Measurements from ENCODE around the gene MUS81.

Gene MUS81

DNA sequence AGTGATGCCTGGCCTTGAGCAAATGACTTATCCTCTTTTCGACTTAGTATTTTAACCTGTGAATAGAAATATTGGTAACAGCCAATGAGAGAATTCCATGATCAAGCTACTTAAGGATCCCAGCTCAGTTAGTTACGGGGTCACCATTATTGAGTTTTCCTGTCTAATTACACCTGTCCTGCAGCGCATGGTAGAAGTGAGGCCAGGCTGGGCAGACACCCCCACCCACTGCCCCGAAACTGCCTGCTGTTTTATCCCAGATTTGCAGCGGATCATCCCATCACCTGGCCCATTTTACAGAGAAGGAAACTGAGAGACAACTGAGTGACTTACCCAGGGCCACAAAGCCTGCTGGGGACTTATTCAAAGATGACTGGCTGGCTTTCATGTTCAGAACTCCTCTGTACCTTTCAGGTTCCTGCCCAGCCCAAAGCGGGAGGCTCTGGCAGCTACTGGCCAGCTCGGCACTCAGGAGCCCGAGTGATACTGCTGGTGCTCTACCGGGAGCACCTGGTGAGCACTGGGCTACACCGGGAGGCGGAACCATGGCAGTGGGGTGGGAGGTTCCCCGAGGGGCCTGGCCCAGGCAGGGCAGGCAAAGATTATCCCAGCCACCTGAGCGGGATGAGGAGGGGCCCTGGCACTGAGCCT lies 1.4 kb downstream of the MUS81 start:
- no peak for DNase-seq

DNA sequence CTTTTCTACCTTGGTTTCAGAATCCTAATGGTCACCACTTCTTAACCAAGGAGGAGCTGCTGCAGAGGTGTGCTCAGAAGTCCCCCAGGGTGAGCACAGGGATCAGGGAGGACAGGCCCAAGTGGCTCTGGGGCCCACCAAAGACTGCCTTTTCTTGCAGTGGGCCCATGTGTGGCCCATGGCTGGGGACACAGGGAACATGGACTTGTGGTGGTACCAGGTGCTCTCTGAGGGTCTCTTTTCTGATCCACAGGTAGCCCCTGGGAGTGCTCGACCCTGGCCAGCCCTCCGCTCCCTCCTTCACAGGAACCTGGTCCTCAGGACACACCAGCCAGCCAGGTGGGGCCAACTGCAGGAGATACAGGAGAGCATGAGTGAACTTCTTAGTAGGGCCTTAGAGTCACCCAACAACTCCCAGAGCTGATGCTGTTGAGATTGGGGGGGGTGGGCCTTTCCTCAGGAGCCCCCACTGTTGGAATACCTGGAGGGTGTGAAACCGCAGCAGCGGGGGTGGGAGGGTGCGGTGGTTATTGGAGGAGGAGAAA lies 2.0 kb downstream of the MUS81 start:
- no peak for DNase-seq

DNA sequence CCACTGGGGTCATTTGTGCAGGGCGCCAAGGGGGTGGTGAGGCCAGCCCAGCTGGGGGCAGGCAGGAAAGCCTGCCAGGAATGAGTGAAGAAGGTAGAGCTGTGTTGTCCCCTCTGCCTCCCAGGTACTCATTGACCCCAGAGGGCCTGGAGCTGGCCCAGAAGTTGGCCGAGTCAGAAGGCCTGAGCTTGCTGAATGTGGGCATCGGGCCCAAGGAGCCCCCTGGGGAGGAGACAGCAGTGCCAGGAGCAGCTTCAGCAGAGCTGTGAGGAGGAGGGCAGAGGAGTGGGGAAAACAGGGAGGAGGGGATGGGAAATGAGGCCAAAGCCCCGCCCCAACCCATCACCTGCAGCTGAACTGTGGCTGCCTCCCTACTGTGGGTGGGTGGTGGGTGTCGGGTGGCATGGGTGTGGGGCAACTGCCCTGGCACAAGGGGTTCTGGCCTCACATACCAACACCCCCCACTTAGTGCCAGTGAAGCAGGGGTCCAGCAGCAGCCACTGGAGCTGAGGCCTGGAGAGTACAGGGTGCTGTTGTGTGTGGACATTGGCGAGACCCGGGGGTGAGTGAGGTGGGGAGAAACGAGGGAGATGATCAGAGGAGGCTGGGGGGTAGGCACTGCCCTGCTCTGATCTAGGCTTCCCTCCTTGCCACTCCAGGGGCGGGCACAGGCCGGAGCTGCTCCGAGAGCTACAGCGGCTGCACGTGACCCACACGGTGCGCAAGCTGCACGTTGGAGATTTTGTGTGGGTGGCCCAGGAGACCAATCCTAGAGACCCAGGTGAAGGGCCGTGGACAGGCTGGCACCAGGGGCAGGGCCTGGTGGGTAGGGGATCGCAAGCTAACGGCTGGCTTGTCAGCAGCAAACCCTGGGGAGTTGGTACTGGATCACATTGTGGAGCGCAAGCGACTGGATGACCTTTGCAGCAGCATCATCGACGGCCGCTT lies 3.0 kb downstream of the MUS81 start:
- no peak for DNase-seq

DNA sequence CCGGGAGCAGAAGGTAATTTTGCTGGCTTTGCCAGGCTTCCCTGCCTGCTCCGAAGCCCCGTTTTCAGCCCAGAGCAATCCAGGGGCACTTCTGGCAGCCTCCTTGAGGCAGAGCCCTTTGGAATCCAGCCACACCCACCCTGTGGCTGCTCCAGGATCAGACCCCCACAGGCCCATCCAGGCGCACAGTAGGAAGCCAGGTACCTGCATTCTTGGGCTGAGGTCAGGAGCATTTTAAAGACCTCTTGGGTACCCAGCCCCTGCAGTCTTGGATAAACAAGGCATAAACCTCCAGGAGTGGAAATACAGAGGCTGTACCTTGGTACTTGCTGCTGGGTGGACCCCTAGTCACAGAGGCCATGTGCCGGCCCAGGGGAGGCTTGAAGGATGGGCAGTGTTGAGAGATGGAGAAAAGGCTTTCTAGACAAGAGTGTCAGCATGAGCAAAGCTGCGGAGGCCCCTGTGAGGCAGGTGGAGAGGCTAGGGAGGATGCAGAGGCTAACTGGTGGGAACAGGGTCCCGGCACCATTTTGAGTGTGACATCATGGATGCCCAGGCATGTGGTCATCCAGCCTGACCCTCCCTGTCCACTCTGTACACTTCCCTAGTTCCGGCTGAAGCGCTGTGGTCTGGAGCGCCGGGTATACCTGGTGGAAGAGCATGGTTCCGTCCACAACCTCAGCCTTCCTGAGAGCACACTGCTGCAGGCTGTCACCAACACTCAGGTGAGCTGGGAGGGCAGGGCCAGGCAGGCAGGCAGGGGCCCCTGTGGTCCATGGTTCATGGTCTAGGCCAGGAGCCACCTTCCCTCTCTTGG lies 3.9 kb downstream of the MUS81 start:
- no peak for DNase-seq

DNA sequence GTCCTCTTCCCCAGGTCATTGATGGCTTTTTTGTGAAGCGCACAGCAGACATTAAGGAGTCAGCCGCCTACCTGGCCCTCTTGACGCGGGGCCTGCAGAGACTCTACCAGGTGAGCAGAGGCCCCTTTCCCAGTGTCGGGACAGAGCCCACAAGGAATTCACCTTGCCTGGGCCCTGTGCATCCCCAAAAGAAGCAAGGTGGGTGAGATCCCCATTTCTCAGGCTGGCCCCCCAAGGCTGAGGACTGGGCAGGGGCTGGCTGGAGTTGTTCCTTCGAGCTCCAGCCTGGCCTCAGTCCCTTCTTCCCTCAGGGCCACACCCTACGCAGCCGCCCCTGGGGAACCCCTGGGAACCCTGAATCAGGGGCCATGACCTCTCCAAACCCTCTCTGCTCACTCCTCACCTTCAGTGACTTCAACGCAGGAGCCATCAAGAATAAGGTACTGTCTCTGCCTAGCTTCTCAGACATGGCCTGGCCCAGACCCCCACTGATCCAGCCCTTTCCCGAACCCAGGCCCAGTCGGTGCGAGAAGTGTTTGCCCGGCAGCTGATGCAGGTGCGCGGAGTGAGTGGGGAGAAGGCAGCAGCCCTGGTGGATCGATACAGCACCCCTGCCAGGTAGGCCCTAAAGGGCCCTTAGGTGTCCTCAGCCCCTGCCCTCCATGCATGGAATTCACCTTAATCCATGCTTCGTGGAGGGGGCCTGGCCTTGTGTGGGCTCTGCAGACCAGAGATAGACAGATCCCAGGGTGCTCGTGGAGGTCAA lies 4.7 kb downstream of the MUS81 start:
- no peak for DNase-seq

DNA sequence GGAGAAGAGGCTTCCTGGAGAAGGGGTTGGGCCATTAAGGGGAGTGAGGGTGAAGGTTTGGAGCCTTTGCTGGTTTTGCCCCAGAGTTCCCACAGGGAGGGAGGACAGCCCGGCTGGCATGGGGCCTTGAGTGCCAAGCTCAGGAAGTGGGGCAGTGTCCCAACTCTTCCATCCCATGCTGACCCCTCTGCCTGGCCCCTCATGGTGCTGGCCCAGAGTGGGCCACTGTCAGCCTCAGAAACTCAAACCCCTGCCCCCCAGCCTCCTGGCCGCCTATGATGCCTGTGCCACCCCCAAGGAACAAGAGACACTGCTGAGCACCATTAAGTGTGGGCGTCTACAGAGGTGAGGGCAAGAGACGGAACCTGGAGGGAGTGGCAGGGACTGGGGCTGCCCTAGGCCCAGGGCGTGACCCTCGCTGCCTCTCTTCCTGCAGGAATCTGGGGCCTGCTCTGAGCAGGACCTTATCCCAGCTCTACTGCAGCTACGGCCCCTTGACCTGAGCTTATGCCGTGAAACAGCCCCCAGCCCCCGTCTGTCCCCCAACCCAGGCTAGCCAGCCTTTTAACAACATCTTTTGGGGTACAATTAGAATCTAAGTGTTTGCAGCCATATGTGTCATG lies 5.4 kb downstream of the MUS81 start:
- no peak for DNase-seq

DNA sequence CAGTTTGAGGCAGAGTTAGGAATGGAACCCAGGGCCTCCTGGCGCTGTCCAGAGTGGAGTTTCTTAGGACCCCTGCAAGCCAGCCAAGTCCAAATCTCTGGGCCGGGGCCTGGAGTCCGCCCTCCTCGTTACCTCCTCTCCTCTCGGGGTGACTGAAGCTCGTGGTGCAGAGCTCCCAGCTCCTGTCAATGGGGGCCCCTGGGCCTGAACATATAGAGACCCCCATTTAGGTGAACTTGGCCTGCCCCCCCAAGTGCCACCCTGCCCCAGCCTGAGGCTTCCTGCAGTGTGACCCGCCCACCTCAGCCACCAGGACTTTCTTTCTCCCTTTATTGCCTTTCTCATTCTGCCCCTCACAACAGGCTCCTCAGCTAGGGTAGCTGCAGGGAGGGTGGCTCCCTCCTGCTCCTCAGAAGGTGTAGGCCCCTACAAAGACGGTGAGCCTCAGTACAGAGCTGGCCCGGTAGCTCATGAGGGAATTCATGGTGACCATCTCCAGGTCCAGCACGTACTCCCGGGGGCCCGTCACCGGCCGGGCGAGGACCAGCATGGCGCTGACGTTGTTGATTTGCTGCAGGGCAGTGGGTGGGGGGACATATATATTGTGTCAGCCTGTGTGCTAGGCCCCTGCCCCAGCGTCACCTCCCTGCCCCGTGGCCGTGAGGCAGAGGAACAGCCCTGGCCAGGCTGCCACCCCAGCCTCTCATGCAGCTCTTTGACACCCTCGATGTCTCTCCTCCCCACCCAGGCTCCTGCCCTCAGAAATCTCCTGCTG lies 6.5 kb downstream of the MUS81 start:
- no peak for DNase-seq

DNA sequence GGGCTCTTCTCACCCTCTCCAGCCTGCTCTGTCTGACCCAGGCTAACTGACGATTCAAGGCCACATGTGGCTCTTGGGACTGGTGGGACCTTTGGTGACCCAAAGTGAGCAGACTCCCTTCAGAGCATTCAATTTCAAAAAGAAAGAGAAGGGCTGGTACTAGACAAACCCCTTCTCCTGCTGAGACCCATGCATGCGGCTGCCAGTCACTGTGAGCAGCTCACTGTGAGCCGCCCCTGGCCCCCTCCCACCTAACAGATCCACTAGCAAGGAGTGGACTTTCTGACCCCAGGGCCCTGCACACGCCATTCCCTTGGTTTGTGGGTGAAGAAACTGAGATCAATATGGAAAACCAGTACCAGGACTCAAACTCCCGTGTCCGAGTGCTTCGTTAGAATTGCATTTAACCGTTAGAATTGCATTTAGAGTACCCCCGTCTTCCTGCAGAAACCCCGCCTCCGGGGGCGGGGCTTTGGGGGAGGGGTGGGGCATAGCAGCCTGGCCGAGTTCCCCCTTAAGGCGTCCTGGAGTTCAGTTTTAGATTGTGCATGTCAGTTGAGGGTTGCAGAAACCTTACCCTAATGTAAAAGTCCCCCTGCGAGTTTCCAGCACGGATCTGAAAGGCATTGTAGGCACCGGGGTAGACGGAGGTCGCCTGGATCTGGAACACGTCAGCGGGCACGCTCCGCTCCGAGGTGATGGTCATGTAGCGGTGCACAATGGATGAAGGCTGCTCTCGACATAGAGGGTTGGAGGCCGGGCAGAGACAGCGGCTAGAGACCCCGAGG lies 7.2 kb downstream of the MUS81 start:
- DNase-seq = no peak

DNA sequence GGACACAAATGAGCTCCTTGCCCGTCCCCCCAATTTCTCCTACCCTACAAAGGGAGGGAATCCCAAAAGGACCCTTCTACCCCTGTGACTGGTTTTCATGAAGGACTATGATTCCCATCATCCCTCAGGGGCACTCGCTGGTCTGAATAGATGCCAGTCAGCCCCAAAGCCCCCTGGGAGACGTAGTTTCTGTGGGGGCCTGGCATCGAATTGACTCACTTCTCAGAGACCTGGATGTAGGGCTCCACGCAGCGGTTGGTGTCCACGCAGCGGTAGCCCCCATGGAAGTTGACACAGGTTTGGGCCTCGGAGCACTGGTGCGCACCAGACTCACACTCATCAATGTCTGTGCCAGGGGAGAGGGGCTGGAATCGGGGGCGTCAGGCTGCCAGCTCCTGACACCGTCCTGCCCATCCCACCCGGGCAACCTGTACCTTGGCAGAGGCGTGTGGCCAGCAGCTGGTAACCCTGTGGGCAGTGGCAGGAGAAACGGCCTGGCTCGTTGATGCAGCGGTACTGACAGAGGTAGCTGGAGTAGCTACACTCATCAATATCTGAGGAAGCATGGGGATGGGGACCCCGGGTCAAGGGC lies 7.9 kb downstream of the MUS81 start:
- no peak for DNase-seq

DNA sequence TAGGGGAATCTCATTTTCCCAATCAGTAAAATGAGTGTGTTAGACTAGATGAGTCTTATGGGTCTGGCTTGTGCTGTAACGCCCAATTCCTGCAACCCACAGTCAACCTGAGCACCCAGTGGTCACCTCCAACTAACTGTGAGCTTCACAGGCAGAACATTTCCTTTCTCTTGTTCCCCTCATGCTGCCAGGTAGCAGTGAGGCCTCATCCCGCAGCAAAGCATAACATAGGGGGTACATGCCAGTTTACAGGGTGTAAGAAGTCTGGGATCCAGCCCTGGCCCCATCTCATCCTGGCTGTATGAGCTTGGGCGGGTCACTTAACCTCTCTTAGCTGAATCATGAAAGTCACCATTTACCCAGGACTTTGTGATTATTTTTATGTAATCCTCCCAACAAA lies 8.7 kb downstream of the MUS81 start:
- no peak for DNase-seq

DNA sequence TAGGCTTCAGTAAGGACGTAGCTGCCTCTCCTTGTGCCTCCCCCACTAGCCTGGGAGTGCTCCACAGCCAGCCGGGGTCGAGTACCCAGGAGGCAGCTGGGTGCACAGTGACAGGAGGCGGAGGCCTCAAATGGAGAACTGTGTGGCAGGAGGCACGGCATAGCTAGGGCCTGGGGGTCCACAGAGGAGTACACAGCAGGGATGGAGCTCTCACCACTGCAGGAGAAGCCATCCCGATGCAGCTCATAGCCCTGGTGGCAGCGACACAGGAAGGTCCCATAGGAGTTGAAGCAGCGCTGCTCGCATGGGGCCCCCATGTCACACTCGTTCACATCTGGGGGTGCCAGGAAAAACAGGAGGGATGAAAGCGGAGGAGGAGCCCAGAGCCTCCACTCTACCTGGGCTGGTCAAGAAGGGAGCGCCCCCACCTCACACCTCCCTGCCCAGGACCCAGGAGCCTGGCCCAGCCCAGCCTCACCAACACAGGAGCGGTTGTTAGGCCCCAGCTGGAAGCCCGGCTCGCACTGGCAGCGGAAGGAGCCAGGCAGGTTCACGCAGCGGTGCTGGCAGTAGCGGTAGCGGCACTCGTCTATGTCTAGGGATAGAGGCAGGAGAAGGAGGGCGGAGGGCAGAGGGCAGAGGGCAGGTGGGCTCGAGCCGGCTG lies 9.5 kb downstream of the MUS81 start:
- DNase-seq = no peak

DNA sequence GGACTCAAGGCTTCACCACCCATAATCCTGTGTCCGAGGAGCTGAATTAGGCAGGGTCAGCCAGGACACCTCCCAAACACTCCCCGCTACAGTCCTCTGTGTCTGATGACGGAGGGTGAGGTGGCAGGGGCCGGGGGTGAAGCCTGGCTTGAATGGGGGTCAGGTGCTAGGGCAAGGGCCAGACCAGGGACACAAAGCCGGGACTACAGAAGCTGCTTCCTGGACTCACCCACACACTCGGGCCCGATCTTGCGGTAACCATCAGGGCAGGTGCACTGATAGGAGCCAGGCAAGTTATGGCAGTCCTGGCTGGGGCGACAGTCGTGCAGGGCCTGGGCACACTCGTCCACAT lies 10.1 kb downstream of the MUS81 start:
- no peak for DNase-seq

DNA sequence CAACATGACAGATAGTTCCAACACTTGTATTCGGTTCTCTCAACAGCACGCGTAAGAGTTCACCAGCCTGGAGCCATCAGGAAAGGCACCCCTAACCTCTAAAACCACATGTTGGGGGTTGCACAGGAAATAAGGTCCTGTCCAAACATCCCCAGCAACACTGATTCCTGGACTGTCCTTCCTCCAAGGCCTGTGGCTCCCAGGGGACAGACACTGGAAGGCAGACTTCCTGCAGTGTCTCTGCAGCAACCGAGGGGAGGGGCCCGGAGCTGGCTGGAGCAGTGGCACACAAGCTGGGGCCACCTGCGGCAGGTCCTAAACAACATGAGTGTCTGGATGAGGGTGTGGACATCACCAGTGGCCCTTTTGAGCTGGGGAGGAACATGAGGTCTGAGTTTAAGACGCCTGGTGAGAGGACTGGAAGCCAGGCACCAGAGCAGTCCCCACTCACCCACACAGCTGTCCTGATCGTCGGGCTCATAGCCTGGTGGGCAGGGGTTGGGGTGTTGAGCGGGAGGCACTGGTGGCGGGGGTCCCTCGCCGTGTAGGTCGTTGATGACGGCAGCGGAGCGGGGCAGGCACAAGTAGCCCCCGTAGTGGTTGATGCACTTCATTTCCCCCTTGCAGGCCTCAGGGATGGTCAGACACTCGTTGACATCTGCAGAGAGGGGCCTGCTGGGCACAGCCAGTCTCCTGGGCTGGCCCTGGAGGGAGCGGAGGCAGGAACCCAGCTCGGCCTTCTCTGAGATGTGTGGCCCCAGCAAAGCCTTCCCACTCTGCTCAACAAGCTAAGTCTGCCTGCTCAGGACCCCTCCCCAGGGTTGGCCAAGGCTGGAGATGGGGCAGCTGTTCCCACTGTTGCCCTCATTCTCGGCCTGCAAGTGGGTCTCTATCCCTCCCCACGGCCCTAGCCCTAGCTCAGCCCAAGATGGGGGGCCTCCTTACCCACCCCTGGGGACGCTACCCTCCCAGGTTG lies 10.8 kb downstream of the MUS81 start:
- no peak for DNase-seq

DNA sequence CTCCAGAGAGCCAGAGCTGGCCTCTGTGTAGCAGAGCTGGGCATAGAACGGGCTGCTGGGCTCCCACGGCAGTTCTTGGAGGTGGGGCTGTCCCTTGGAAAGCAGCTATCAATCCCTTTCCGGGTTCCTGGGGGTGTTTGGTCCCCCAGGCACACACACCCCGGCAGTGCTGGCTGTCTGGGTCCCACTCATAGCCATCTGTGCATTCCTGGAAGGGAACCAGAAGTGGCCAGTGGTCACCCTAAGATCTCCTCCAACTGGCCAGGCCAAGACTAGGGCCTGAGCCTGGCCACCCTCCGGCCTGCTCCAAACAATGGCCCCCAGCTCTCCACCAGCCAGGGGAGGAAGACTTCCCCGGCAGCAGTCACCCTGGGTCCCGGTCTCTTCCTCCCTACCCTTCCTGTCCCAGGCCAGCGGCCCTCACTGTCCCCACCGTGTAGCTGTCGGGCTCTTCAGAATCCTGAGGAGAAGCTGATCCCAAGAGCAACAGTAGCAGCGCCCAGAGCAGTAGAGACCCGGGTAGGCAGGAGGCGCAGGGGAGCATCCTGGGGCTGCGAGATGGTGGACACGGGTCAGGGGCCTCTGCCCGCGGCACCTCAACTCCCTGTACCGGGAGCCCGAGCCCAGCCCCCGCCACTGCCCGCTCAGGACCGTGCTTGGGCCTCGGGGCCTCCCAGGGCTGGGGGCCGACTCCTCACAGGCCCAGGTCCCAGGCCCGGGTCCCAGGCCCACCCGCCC lies 11.7 kb downstream of the MUS81 start:
- no peak for DNase-seq

DNA sequence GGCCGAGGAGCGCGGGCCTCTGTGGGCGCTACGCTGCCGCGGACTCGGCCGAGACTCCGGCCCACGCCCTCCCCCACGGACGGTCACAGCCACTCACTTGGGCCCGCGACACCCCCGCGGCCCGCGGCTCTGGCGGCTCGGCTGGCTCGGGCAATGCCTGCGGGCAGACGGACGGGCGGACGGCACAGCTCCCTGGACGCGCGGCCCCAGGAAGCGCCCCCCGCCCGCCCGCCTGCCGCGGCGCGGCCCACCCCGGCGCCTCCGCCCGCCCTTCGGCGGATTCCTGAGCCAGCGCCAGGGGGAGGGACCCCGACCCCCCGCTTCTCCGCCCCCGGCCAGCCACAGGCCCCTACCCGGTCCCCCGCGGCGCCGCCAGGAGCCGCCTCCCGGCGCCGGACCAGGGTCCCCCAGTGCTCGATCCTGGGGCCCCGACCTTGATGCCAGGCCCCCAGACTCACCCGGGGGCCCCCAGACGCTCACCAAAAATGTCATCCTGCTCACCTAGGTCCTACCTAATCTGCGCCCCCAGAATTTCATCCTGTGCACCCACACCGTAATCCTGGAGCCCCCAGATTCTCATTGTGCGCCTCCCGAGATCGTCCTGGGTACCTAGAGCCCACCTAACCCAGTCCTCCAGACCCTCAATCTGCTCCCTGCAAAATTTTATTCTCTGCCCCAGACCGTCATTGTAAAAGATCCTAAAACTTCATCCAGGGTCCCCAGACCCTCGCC lies 12.5 kb downstream of the MUS81 start, which contains the start of gene EFEMP2:
EFEMP2 (minus strand) TSS at position 215 of the 732 bp plus-strand sequence. CDS start 446 bp downstream, outside the sequence.
- no peak for DNase-seq
